Right lung (tissue), 5 donors: Measurements from ENCODE around the gene NEK11. TPM values are rescaled to one million over a fixed set of nuclear protein-coding genes. Genes with fewer than 3 reads are reported as not detected.

Experiments used
- polyA plus RNA-seq, 5 donors: library from polyadenylated mRNA; unstranded; fragments of 120-200 nt; gene quantifications; one replicate each; pipeline versions ENCODE4 v1.2.1 to v1.2.3, GENCODE V29; 2013; ENCODE audit warnings: inconsistent platforms in 1 of 5, low replicate concordance in 1 of 5; ENCODE audit not compliant: insufficient read length in 5 of 5, insufficient read depth in 1 of 5

NEK11 gene
- polyA plus RNA-seq, 5 donors, result 15.1 to 20.7 (median 18.2) TPM

Other genes starting within 250 kb of the NEK11 start
- gene ATP2C1, start 132.8 kb upstream of the NEK11 start, polyA plus RNA-seq, result 100 to 1,000 TPM in 4 of 5 donors, 10 to 100 TPM in 1; 89.4 to 155 (median 142) TPM
- gene ASTE1, start 52 bp upstream of the NEK11 start, polyA plus RNA-seq, result 10 to 100 TPM; 11.6 to 17.1 (median 14.4) TPM